WTC11 (cell line): ENCODE measurements around the gene GPR137B. TPM values are rescaled to one million over a fixed set of nuclear protein-coding genes. Genes with fewer than 3 reads are reported as not detected.

ENCODE experiments used
- ATAC-seq: fragments of 200-7000 bp; cut with Tn5 transposase; 2 replicates; pipeline ENCODE4 v1.10.0; 2021; ENCODE audit warnings: mild to moderate bottlenecking, moderate library complexity
- CTCF ChIA-PET: fragments of 300-600 bp; sonication (Branson Sonifier 250); formaldehyde crosslinking; loops from one replicate; lab custom pipeline; 2021; ENCODE audit warnings: antibody characterized with exemption; lab: Charles Lee
- POLR2A ChIA-PET: fragments of 350-600 bp; sonication (Branson Sonifier 250); formaldehyde crosslinking; loops from one replicate; lab custom pipeline; 2021; ENCODE audit warnings: antibody characterized with exemption; lab: Charles Lee
- DNase-seq: peaks from one replicate; pipeline ENCODE4 v3.0.0; 2021; ENCODE audit warnings: low spot score
- H3K27ac Mint-ChIP-seq: 2 replicates; pipeline ENCODE4 v1.8.0; 2021; ENCODE audit warnings: mixed read lengths
- H3K27me3 Mint-ChIP-seq: 2 replicates; pipeline ENCODE4 v1.8.0; 2021; ENCODE audit warnings: low read depth, mild to moderate bottlenecking, moderate library complexity, mixed read lengths
- H3K36me3 Mint-ChIP-seq: 2 replicates; pipeline ENCODE4 v1.8.0; 2021; ENCODE audit warnings: mixed read lengths
- H3K4me1 Mint-ChIP-seq: 2 replicates; pipeline ENCODE4 v1.8.0; 2022; ENCODE audit warnings: mixed read lengths
- H3K4me3 Mint-ChIP-seq: 2 replicates; pipeline ENCODE4 v1.8.0; 2021; ENCODE audit warnings: mild to moderate bottlenecking, moderate library complexity, mixed read lengths
- H3K9me3 Mint-ChIP-seq: 2 replicates; pipeline ENCODE4 v1.8.0; 2021; ENCODE audit warnings: mixed read lengths
- AFF4 ChIP-seq: sonication (generic); formaldehyde crosslinking; IDR thresholded peaks from 2 replicates; pipeline ENCODE4 v1.8.1; 2023; ENCODE audit warnings: mild to moderate bottlenecking, missing genetic modification reagents, borderline replicate concordance
- ARID4B ChIP-seq: sonication (generic); formaldehyde crosslinking; IDR thresholded peaks from 2 replicates; pipeline ENCODE4 v1.8.0; 2023; ENCODE audit warnings: missing genetic modification reagents, mild to moderate bottlenecking, borderline replicate concordance
- ATF6 ChIP-seq: sonication (generic); formaldehyde crosslinking; IDR thresholded peaks from 2 replicates; pipeline ENCODE4 v1.8.1; 2023; ENCODE audit warnings: mild to moderate bottlenecking, missing genetic modification reagents
- E2F1 ChIP-seq: sonication (generic); formaldehyde crosslinking; IDR thresholded peaks from 2 replicates; pipeline ENCODE4 v1.8.0; 2022; ENCODE audit warnings: mild to moderate bottlenecking, missing genetic modification reagents
- GABPB1 ChIP-seq: sonication (generic); formaldehyde crosslinking; IDR thresholded peaks from 2 replicates; pipeline ENCODE4 v1.8.1; 2023; ENCODE audit warnings: mild to moderate bottlenecking, missing genetic modification reagents
- GRHL2 ChIP-seq: fragments of 250-450 bp; sonication (Bioruptor Pico); IDR thresholded peaks from 2 replicates; pipeline ENCODE4 v1.8.0; 2022; ENCODE audit warnings: mild to moderate bottlenecking, moderate library complexity; ENCODE audit not compliant: insufficient replicate concordance, severe bottlenecking
- GTF2I ChIP-seq: fragments of 250-450 bp; sonication (Bioruptor Pico); conservative IDR thresholded peaks from 2 replicates; pipeline ENCODE4 v1.4.0; 2021; ENCODE audit warnings: mild to moderate bottlenecking
- HMGXB4 ChIP-seq: sonication (generic); formaldehyde crosslinking; IDR thresholded peaks from 2 replicates; pipeline ENCODE4 v1.8.1; 2023; ENCODE audit warnings: mild to moderate bottlenecking, moderate library complexity, missing genetic modification reagents
- MAX ChIP-seq: sonication (generic); formaldehyde crosslinking; IDR thresholded peaks from 2 replicates; pipeline ENCODE4 v1.8.0; 2022; ENCODE audit warnings: mild to moderate bottlenecking, missing genetic modification reagents
- PRDM15 ChIP-seq: sonication (generic); formaldehyde crosslinking; IDR thresholded peaks from 2 replicates; pipeline ENCODE4 v1.8.0; 2022; ENCODE audit warnings: missing genetic modification reagents
- PRRX2 ChIP-seq: fragments of 250-450 bp; sonication (Bioruptor Pico); IDR thresholded peaks from 2 replicates; pipeline ENCODE4 v1.8.0; 2021; ENCODE audit warnings: mild to moderate bottlenecking
- SMAD3 ChIP-seq: sonication (generic); formaldehyde crosslinking; IDR thresholded peaks from 2 replicates; pipeline ENCODE4 v1.8.0; 2022; ENCODE audit warnings: missing genetic modification reagents, mild to moderate bottlenecking, borderline replicate concordance
- ZBTB43 ChIP-seq: sonication (generic); formaldehyde crosslinking; IDR thresholded peaks from 2 replicates; pipeline ENCODE4 v1.8.1; 2023; ENCODE audit warnings: mild to moderate bottlenecking, missing genetic modification reagents
- total RNA-seq: library from RNA; stranded (reverse); gene quantifications from 3 replicates; pipeline ENCODE4 v1.2.3, GENCODE V29; 2021

The GPR137B gene
- total RNA-seq, 1 experiment from 2014 or later = 6.3 TPM

GRCh38 chr1:236168716-236169429 is 26.5 kb downstream of the GPR137B start:
- no peaks in the 10 kb centered on the region; the same call in 1 of the 2 replicates for H3K27me3 Mint-ChIP-seq
- peaks cover 12% of the 10 kb centered on the region for H3K4me1 Mint-ChIP-seq
- H3K9me3 Mint-ChIP-seq = no peaks in the 10 kb centered on the region
- peak; percentile 78 for ATAC-seq
- no peak overlapping the region for H3K4me3 Mint-ChIP-seq
- ChIA-PET POLR2A (no interaction called here), CTCF (interaction anchor here (0.6 to 1.7 kb wide), 9 partner anchors 11 to 175 kb away, joined by 3 to 6 read pairs (median 3); no protein-coding TSS in a partner anchor)
- H3K36me3 Mint-ChIP-seq = peaks cover 4% of the 10 kb centered on the region
- H3K27ac Mint-ChIP-seq = no peak overlapping the region; the same call in 1 of the 2 replicates
- peak; percentile 67 for DNase-seq
- TF ChIP-seq GABPB1 = peak; percentile 96
- TF ChIP-seq PRDM15 = peak; percentile 88
- TF ChIP-seq MAX = peak; percentile 45; the same call in 1 of the 2 replicates
- no peak for TF ChIP-seq E2F1
- TF ChIP-seq AFF4 (CRISPR knock-in tag) = no peak
- TF ChIP-seq, all 79 proteins: peak for 3

- H3K9me3 Mint-ChIP-seq = no peaks in the 10 kb centered on the region
- ATAC-seq (no peak), DNase-seq (no peak)
- ChIA-PET POLR2A (no interaction called here), CTCF (interaction anchor here (0.7 to 0.8 kb wide), 2 partner anchors 161 to 200 kb away, joined by 3 read pairs; no protein-coding TSS in a partner anchor)
- H3K4me3 Mint-ChIP-seq = no peak overlapping the region
- H3K27me3 Mint-ChIP-seq = no peaks in the 10 kb centered on the region
- no peak for TF ChIP-seq HMGXB4
- TF ChIP-seq GTF2I = no peak
- no peak for TF ChIP-seq PRRX2 (CRISPR knock-in tag)
- TF ChIP-seq ATF6 (CRISPR knock-in tag) = no peak
- TF ChIP-seq ARID4B (CRISPR knock-in tag) = no peak
- no peak for TF ChIP-seq ZBTB43 (CRISPR knock-in tag)
- TF ChIP-seq GRHL2 (CRISPR knock-in tag) = no peak
- no peak for TF ChIP-seq SMAD3 (CRISPR knock-in tag)
- H3K4me1 Mint-ChIP-seq = peaks cover 14% of the 10 kb centered on the region
- H3K27ac Mint-ChIP-seq = no peak overlapping the region
- no peaks in the 10 kb centered on the region for H3K36me3 Mint-ChIP-seq
These were observed 29.8 kb downstream of the GPR137B start for GRCh38 chr1:236172041-236172579.
